ENCODE results near the gene TNFRSF18. TPM values are rescaled to one million over a fixed set of nuclear protein-coding genes. Genes with fewer than 3 reads are reported as not detected.

The TNFRSF18 gene
- total RNA-seq, 2 experiments from 2014 or later = 30.7 to 31.0 TPM

DNA sequence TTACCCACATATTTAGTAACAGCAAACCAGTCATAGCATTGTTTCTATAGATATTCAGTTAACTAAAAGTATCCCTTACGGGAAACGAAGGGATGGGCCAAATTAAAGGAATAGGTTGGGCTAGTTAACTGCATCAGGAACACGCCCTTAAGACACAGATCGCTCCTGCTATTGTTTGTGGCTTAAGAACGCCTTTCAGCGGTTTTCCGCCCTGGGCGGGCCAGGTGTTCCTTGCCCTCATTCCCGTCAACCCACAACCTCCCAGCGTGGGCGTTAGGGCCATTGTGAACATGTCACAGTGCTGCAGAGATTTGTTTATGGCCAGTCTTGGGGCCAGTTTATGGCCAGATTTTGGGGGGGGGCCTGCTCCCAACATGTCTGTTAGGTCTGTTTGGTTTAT is 14.7 kb downstream of the TNFRSF18 start:
- intact Hi-C loops (cut with micrococcal nuclease) = loop anchor here (5.0 kb wide), 1 partner anchor 34 kb away; no protein-coding TSS in a partner anchor
- no peak overlapping the region for H3K4me3 Mint-ChIP-seq
- peaks cover 2% of the 10 kb centered on the region for H3K36me3 Mint-ChIP-seq (ENCODE audit: low read depth)
- H3K9me3 Mint-ChIP-seq = peaks cover 18% of the 10 kb centered on the region
- H3K27ac Mint-ChIP-seq = no peak overlapping the region
- H3K27me3 Mint-ChIP-seq (ENCODE audit: low read depth) = no peaks in the 10 kb centered on the region
- CTCF ChIA-PET = no interaction called here
- no peak for DNase-seq
- H3K4me1 Mint-ChIP-seq (ENCODE audit: low read depth) = no peaks in the 10 kb centered on the region

DNA sequence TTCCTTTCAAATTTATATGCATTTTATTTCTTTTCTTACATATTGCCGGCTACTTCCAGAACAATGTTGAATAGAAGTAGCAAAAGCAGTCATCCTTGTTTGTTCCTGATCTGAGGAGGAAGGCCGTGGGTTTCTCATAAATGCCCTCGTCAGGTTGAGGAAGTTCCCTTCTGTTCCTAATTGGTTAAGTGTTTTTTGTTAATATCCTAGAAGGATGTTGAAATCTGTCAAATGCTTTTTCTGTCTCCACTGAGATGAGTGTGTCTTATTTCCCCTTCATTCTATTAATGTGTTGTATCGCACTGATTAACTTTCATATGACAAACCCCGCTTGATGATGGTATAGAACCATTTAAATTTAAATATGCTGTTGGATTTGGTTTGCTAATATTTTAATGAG is 17.3 kb downstream of the TNFRSF18 start:
- Mint-ChIP-seq H3K27ac (no peak overlapping the region), H3K27me3 (ENCODE audit: low read depth) (no peaks in the 10 kb centered on the region), H3K4me1 (ENCODE audit: low read depth) (no peaks in the 10 kb centered on the region), H3K36me3 (ENCODE audit: low read depth) (no peaks in the 10 kb centered on the region), H3K9me3 (peaks cover 6% of the 10 kb centered on the region), H3K4me3 (no peak overlapping the region)
- CTCF ChIA-PET = no interaction called here
- intact Hi-C loops (cut with micrococcal nuclease) = no loop called here
- DNase-seq = no peak

DNA sequence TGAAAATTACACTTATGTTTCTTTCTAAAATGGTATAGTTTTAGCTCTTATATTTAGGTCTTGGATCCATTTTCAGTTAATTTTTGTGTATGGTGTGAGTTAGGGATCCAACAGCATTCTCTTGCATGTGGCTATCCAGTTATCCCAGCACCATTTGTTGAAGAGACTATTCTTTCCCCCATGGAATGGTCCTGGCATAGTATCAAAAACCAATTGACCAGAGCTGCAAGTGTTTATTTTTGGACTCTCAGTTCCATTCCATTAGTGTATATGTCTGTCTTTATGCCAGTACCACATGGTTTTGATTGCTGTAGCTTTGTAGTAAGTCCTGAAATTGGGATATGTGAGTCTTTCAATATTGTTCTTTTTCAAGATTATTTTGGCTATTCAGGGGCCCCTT is 18.5 kb downstream of the TNFRSF18 start:
- H3K27me3 Mint-ChIP-seq (ENCODE audit: low read depth) = no peaks in the 10 kb centered on the region
- no peaks in the 10 kb centered on the region for H3K4me1 Mint-ChIP-seq (ENCODE audit: low read depth)
- CTCF ChIA-PET = interaction anchor here (0.6 to 1.1 kb wide), 3 partner anchors 55 to 196 kb away, joined by 3 to 6 read pairs (median 5); no protein-coding TSS in a partner anchor
- H3K27ac Mint-ChIP-seq = no peak overlapping the region
- no peak for DNase-seq
- H3K4me3 Mint-ChIP-seq = no peak overlapping the region
- H3K36me3 Mint-ChIP-seq (ENCODE audit: low read depth) = no peaks in the 10 kb centered on the region
- intact Hi-C loops (cut with micrococcal nuclease) = no loop called here
- H3K9me3 Mint-ChIP-seq = peaks cover 5% of the 10 kb centered on the region

DNA sequence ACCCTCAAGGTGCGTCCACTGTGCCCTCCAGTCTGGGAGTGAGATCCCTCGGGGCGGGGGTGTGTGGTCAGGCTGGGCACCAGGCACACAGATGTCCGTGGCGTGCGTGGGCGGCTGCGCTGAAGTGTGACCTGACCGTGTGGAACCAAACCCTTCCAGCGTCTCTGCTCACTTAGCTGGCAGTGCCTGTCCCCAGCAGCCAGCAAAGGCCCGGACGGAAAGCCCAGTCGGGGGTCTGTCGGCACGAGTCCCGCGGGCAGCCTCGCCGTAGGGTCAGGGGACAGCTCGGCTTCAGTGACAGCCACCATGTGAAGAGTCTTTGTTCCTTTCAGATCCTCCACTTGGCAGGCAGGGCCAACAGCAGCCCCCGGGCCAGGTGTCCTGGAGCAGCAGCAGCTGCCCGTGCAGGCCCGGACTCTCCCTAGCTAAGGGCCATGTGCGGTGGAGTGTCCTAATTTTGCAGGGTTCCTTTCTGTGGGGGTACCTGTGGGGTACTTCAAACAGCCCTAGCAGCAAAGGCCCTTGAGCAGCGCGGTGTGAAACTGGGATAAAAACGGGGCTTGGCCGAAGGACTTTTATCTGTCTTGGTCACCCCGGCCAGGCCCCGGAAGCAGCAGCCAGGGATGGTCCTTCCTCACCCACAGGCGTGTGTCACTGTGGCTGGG is 21.2 kb downstream of the TNFRSF18 start:
- CTCF ChIA-PET = no interaction called here
- H3K27me3 Mint-ChIP-seq (ENCODE audit: low read depth) = peaks cover 4% of the 10 kb centered on the region
- no peak for DNase-seq

DNA sequence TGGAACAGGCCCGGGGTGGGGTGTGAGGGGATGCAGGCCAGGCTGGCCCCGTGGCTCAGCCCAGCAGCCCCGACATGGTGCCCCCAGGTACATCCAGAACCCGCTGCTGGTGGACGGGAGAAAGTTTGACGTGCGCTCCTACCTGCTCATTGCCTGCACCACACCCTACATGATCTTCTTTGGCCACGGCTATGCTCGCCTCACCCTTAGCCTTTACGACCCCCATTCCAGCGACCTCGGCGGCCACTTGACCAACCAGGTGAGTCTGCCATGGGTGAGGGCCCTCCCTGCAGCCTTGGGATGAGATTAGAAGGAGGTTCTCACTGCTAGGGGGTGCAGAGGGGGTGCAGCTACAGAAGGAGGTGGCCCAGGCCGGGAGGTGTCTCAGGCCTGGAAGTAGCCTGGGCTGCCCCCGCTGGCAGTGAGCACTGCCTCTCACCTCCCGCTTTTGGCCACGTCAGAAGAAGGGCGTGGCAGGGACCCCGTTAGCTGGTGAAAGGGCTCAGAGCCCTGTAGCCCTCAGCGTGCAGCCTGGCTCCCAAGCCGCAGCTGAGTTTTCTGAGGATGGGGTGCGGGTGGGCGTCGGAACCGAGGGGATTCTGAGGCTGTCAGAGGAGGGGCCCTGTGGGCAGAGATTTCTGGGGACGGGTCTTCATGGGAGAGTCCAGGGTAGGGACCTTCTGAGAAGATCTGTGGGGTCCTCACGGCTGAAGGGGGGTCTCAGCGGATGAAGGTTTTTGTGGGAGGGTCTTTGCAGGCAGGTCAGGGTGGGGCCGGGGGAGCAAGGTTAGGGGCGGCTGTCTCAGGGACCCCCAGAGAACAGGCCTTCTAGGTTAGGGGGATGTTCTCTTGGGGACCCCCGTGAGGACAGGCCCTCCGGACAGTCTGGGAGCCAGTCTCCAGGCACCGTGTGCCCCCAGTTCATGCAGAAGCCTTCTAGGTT is 22.3 kb downstream of the TNFRSF18 start:
- CTCF ChIA-PET = no interaction called here
- DNase-seq = no peak
- H3K27me3 Mint-ChIP-seq (ENCODE audit: low read depth) = peaks cover 4% of the 10 kb centered on the region
- H3K4me1 Mint-ChIP-seq (ENCODE audit: low read depth) = no peaks in the 10 kb centered on the region
- H3K4me3 Mint-ChIP-seq = no peak overlapping the region
- intact Hi-C loops (cut with micrococcal nuclease) = no loop called here
- no peaks in the 10 kb centered on the region for H3K9me3 Mint-ChIP-seq
- no peaks in the 10 kb centered on the region for H3K36me3 Mint-ChIP-seq (ENCODE audit: low read depth)
- H3K27ac Mint-ChIP-seq = no peak overlapping the region

More for the DNA sequence above, 21.2 kb downstream of the TNFRSF18 start:
- no peak overlapping the region for H3K4me3 Mint-ChIP-seq
- no peaks in the 10 kb centered on the region for H3K9me3 Mint-ChIP-seq
- no peak overlapping the region for H3K27ac Mint-ChIP-seq
- intact Hi-C loops (cut with micrococcal nuclease) = no loop called here
- H3K36me3 Mint-ChIP-seq (ENCODE audit: low read depth) = no peaks in the 10 kb centered on the region
- H3K4me1 Mint-ChIP-seq (ENCODE audit: low read depth) = no peaks in the 10 kb centered on the region

DNA sequence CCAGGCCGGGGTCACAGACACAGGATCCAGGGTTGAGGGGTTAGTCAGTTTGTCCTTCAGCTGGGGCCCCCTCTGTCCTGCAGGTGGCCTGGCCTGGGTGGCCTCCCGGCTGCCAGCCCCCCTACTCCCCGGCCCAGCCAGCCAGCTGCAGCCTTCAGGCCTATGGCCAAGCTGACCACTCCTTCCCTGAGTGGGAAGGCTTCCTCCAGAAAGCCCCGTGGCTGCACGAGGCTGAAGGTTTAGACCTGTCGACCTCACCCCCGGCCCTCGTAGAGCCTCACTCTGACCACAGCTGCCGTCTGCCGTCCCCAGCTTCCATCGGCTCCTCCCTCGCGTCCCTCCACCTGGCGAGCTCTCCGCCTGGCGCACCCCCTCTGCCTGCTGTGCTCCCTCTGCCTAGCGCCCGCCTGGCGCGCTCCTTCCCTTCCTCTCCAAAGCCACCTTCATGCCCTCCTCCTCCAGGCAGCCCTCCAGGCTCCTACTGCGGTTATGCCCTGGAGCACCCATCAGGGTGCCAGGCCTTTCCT is 23.1 kb downstream of the TNFRSF18 start:
- no peaks in the 10 kb centered on the region for H3K4me1 Mint-ChIP-seq (ENCODE audit: low read depth)

DNA sequence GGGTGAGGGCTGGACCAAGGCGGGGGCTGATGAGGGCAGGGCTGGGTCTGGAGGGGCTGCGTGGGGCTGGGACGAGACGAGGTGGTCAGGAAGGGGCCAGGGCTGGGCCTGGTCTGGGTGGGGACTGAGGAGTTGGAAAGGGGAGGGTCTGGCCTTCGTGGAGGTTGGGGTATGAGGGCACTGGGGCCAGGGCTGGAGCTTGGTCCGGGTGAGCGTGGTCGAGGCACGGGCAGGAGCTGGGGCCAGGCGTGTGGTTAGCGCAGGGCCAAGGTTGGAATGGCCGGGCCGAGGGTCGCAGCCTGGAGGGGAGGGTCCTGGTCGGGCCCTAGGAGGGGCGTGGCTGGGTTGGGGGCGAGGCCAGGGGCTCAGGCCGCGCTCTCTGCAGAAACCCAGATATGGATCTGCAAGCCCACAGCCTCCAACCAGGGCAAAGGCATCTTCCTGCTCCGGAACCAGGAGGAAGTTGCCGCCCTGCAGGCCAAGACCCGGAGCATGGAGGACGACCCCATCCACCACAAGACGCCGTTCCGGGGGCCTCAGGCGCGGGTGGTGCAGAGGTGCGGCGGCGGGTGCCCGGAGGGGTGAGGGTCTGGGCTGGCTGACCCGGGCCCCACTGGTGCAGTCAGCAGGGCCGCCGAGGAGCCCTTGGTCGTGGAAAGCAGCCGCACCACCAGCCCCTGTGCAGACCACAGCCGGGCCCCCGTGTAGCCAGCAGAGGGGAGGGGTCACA is 23.7 kb downstream of the TNFRSF18 start:
- no peaks in the 10 kb centered on the region for H3K36me3 Mint-ChIP-seq (ENCODE audit: low read depth)
- CTCF ChIA-PET = interaction anchor here (0.6 kb wide), 1 partner anchor 277 kb away, joined by 5 read pairs; no protein-coding TSS in a partner anchor
- intact Hi-C loops (cut with micrococcal nuclease) = no loop called here
- H3K4me1 Mint-ChIP-seq (ENCODE audit: low read depth) = no peaks in the 10 kb centered on the region
- no peak overlapping the region for H3K27ac Mint-ChIP-seq
- H3K9me3 Mint-ChIP-seq = no peaks in the 10 kb centered on the region
- H3K4me3 Mint-ChIP-seq = no peak overlapping the region
- H3K27me3 Mint-ChIP-seq (ENCODE audit: low read depth) = peaks cover 4% of the 10 kb centered on the region
- no peak for DNase-seq

More for the DNA sequence above, 23.1 kb downstream of the TNFRSF18 start:
- no peaks in the 10 kb centered on the region for H3K36me3 Mint-ChIP-seq (ENCODE audit: low read depth)
- CTCF ChIA-PET = no interaction called here
- intact Hi-C loops (cut with micrococcal nuclease) = no loop called here
- H3K4me3 Mint-ChIP-seq = no peak overlapping the region
- H3K27ac Mint-ChIP-seq = no peak overlapping the region
- peaks cover 4% of the 10 kb centered on the region for H3K27me3 Mint-ChIP-seq (ENCODE audit: low read depth)
- DNase-seq = no peak
- no peaks in the 10 kb centered on the region for H3K9me3 Mint-ChIP-seq

DNA sequence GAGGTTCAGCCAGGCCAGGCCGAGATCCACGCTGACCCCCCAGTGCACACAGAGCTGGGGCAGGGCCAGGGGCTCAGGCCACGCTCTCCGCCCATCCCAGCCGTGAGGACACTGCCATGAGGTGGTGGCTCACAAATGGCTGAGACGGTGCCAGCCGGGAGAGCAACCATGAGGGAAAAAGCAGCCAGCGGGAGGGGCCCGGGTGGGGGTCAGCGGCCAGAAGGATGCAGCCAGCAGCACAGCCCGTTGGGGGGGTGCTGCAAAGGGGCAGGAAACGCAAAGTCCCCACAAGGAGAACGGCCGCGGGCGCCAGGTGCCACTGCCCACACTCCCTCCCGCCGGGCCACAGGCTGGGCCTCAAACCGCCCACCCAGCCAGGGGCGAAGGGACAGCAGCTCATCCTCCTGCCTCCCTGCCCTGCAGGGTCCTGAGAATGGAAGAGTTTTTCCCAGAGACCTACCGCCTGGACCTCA is 24.4 kb downstream of the TNFRSF18 start:
- Mint-ChIP-seq H3K4me3 (no peak overlapping the region), H3K4me1 (ENCODE audit: low read depth) (no peaks in the 10 kb centered on the region), H3K36me3 (ENCODE audit: low read depth) (no peaks in the 10 kb centered on the region), H3K27ac (no peak overlapping the region), H3K9me3 (no peaks in the 10 kb centered on the region), H3K27me3 (ENCODE audit: low read depth) (peaks cover 4% of the 10 kb centered on the region)
- intact Hi-C loops (cut with micrococcal nuclease) = no loop called here
- CTCF ChIA-PET = interaction anchor here (0.6 kb wide), 1 partner anchor 278 kb away, joined by 5 read pairs; no protein-coding TSS in a partner anchor
- no peak for DNase-seq

DNA sequence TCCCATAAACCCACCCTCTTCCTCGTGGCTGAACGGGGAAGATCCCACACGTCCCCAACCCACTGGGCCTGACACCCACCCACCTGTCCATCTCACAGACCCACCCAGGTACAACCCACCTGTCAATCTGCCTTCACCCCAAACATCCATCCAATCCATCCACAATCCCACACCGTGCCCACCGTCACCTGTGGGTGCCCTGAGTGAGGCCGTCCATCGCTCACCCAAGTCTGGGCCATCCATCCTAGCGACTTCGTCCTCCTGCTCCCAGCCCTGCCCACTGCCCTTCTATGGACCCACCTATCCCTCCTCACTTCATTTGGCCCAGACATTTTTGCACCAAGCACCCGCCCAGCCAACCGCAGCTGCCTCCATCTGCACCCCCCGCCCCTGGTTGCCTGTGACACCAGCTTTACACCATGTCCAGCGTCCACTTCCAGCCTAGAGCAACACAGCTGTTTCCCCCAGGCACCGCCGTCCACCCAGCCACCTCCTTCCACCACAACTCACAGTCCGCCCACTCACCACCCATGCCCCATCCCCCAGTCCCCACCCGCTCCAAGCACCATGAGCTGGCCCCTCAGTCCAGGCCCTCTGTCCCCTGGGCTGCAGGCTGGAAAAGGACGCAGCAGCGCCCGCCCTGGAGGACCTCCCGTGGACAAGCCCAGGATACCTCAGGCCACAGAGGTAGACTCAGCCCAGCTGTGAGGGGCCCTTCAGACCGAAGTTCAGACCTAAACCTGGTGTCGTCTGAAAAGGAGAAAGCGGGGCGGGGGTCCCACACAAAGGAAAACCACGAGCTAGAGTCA is 25.1 kb downstream of the TNFRSF18 start:
- H3K4me3 Mint-ChIP-seq = no peak overlapping the region
- peaks cover 4% of the 10 kb centered on the region for H3K27me3 Mint-ChIP-seq (ENCODE audit: low read depth)
- no peaks in the 10 kb centered on the region for H3K9me3 Mint-ChIP-seq
- no peaks in the 10 kb centered on the region for H3K36me3 Mint-ChIP-seq (ENCODE audit: low read depth)
- CTCF ChIA-PET = no interaction called here
- no peak for DNase-seq
- intact Hi-C loops (cut with micrococcal nuclease) = no loop called here
- H3K4me1 Mint-ChIP-seq (ENCODE audit: low read depth) = no peaks in the 10 kb centered on the region
- no peak overlapping the region for H3K27ac Mint-ChIP-seq

DNA sequence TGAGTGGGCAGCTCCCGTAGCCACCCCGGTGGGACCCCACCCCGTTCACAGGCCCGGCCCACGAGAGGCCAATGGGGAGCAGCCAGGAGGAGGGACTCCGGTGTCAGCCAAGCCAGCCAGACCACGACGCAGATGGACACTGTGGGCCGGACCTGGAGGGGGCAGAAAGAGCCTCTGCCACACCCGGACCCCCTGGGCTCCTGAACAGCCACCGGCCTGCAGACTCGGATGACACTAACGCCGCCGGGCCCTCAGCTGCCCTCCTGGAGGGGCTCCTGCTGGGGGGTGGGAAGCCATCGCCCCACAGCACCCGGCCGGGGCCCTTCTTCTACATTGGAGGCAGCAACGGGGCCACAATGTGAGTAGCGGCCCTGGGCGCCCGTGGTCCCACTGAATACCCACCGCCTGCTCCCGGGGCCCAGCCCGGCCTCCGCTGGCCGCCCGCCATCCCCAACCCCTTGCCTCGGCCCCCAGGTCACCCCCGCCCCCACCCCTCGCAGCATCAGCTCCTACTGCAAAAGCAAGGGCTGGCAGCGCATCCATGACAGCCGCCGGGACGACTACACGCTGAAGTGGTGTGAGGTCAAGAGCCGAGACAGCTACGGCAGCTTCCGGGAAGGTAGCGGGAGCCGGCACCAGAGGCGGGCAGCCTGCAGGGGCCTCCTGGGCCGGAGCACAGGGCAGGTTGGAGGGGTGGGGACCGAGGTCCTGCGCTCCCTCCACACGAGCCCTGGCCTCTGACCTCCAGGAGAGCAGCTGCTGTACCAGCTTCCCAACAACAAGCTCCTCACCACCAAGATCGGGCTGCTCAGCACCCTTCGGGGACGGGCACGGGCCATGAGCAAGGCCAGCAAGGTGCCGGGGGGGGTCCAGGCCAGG is 26.2 kb downstream of the TNFRSF18 start:
- DNase-seq = no peak
- CTCF ChIA-PET = interaction anchor here (0.7 kb wide), 1 partner anchor 51 kb away, joined by 3 read pairs; no protein-coding TSS in a partner anchor
- Mint-ChIP-seq H3K4me3 (no peak overlapping the region), H3K27me3 (ENCODE audit: low read depth) (peaks cover 4% of the 10 kb centered on the region), H3K4me1 (ENCODE audit: low read depth) (no peaks in the 10 kb centered on the region), H3K27ac (no peak overlapping the region), H3K36me3 (ENCODE audit: low read depth) (no peaks in the 10 kb centered on the region), H3K9me3 (no peaks in the 10 kb centered on the region)
- intact Hi-C loops (cut with micrococcal nuclease) = no loop called here
